ENCODE data around the gene FOXK1. TPM values are rescaled to one million over a fixed set of nuclear protein-coding genes. Genes with fewer than 3 reads are reported as not detected.

FOXK1 gene
- total RNA-seq, 6 donors from 2014 or later = 25.1 to 40.7 (median 34.1) TPM

DNA sequence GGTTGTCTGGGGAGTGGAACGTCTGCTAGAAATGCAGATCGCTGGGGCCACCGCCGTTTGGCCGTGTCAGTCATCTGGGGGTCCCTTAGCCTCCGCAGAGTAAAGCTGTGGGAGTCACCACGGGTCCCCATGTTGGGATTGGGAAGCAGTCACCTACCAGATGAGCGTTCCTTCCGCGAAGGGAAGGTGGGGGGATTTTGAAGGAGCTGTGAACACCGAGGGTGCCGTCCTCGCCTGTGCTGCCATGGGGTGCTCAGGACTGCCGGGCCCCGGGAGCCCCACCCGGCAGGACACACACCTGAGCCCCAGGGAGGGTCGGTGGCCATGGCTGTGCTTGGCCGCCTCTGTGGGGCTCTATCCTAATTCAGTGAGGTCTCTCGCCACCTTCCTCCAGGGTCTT lies 47.2 kb downstream of the FOXK1 start:
- Histone ChIP-seq H3K36me3 (peaks cover 0 to 9% (median 7%) of the 10 kb centered on the region in 4 donors), H3K4me3 (no peak overlapping the region), H3K4me1 (peaks cover 24 to 54% (median 31%) of the 10 kb centered on the region in 4 donors), H3K27me3 (no peaks in the 10 kb centered on the region), H3K9me3 (no peaks in the 10 kb centered on the region), H3K27ac (peak overlapping the region in 1 of 4 donors; percentile 2)
- TF ChIP-seq EP300 (IDR thresholded peaks at IDR 0.05) = no peak
- TF ChIP-seq POLR2AphosphoS5 (IDR thresholded peaks at IDR 0.05) = no peak
- 88 to 91% methylated on average over 11 to 16 of the region's 19 CpGs for WGBS, 2 donors
- no peak for DNase-seq
- ATAC-seq (ENCODE audit: low FRiP score in 2 of 2) = no peak

DNA sequence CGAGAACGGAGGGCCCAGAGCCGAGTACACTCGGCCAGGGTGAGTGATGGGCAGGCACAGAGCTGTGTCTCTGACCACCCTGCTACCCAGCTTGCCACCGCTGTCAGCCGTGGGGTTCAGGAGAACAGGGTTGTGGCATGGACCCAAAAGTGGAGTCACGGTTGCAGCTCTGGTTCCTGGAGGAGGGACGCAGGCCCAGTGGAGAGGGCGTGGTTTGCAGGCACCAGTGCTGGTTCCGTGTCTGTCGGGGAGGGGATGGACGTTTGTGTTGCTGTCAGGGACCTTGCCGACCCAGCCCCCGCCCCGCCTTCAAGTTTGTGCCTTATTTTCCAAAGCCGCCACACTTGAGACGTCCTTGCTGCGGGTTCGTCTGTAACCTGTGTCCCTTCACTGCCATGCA lies 48.2 kb downstream of the FOXK1 start:
- WGBS, 2 donors = 86 to 91% methylated on average over 13 to 15 of the region's 19 CpGs
- peak in 1 of 2 donors; percentile 67 for DNase-seq
- H3K27ac ChIP-seq = no peak overlapping the region
- H3K9me3 ChIP-seq = no peaks in the 10 kb centered on the region
- H3K36me3 ChIP-seq = peaks cover 0 to 9% (median 7%) of the 10 kb centered on the region in 4 donors
- TF ChIP-seq POLR2AphosphoS5 (IDR thresholded peaks at IDR 0.05) (no peak), EP300 (IDR thresholded peaks at IDR 0.05) (no peak), POLR2A (IDR thresholded peaks at IDR 0.05) (no peak)
- TF ChIP-seq, protein P1, sequence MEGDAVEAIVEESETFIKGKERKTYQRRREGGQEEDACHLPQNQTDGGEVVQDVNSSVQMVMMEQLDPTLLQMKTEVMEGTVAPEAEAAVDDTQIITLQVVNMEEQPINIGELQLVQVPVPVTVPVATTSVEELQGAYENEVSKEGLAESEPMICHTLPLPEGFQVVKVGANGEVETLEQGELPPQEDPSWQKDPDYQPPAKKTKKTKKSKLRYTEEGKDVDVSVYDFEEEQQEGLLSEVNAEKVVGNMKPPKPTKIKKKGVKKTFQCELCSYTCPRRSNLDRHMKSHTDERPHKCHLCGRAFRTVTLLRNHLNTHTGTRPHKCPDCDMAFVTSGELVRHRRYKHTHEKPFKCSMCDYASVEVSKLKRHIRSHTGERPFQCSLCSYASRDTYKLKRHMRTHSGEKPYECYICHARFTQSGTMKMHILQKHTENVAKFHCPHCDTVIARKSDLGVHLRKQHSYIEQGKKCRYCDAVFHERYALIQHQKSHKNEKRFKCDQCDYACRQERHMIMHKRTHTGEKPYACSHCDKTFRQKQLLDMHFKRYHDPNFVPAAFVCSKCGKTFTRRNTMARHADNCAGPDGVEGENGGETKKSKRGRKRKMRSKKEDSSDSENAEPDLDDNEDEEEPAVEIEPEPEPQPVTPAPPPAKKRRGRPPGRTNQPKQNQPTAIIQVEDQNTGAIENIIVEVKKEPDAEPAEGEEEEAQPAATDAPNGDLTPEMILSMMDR (IDR thresholded peaks at IDR 0.05) = no peak
- H3K27me3 ChIP-seq = no peaks in the 10 kb centered on the region
- no peak for ATAC-seq (ENCODE audit: low FRiP score in 2 of 2)
- H3K4me3 ChIP-seq = no peak overlapping the region
- peaks cover 20 to 52% (median 28%) of the 10 kb centered on the region in 4 donors for H3K4me1 ChIP-seq

DNA sequence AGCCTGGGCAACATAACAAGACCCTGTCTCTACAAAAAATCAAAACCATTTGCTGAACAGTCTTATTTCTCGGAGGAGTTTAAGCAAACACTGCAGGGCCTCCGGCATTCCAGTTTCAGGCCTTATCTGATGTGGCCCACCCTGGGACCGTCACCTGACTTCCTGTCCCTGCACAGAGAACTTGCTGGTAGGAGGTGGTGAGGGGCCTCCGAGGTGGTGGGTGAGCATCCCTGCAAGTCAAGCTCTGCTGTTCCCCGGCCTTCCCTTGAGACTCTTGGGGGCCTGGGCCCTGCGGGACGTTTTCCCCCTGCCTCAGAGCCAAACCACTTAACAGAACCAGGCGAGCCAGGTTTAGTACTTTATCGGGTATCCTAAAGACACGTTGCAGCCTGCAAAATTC lies 48.9 kb downstream of the FOXK1 start:
- peaks cover 0 to 9% (median 7%) of the 10 kb centered on the region in 4 donors for H3K36me3 ChIP-seq
- H3K27ac ChIP-seq = no peak overlapping the region
- H3K27me3 ChIP-seq = no peaks in the 10 kb centered on the region
- TF ChIP-seq POLR2AphosphoS5 (IDR thresholded peaks at IDR 0.05) (no peak), EP300 (IDR thresholded peaks at IDR 0.05) (no peak), POLR2A (IDR thresholded peaks at IDR 0.05) (no peak)
- TF ChIP-seq, protein P1 (IDR thresholded peaks at IDR 0.05) = no peak
- DNase-seq = no peak
- ATAC-seq (ENCODE audit: low FRiP score in 2 of 2) = no peak
- no peak overlapping the region for H3K4me3 ChIP-seq
- no peaks in the 10 kb centered on the region for H3K9me3 ChIP-seq
- 50 to 65% methylated on average over 10 of the region's 10 CpGs for WGBS, 2 donors
- peaks cover 19 to 48% (median 27%) of the 10 kb centered on the region in 4 donors for H3K4me1 ChIP-seq

DNA sequence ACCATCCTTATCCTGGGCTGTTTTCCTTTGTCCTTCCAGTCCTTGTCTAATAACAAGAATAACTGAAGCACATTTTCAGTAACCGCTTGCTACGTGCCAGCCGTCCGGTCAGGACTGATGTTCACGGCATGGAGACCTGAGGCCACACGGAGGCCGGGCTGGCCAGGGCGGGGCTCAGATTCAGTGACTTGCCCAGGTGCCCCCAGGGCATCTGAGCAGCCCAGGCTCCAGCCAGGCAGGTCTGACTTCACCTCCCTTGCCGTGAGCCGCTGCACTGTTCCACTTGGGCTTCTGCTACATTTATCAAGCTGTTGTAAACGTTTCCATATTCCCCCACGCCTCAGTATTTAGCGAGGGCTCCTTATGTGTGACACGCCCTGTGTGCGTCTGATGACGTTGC lies 49.7 kb downstream of the FOXK1 start:
- peaks cover 11 to 40% (median 19%) of the 10 kb centered on the region in 4 donors for H3K4me1 ChIP-seq
- no peaks in the 10 kb centered on the region for H3K9me3 ChIP-seq
- DNase-seq = no peak
- no peaks in the 10 kb centered on the region for H3K27me3 ChIP-seq
- WGBS, 2 donors = 91 to 99% methylated on average over 16 of the region's 16 CpGs
- TF ChIP-seq, protein P1 (IDR thresholded peaks at IDR 0.05) = no peak
- TF ChIP-seq POLR2A (IDR thresholded peaks at IDR 0.05) (no peak), POLR2AphosphoS5 (IDR thresholded peaks at IDR 0.05) (no peak), EP300 (IDR thresholded peaks at IDR 0.05) (no peak)
- ATAC-seq (ENCODE audit: low FRiP score in 2 of 2) = no peak
- H3K27ac ChIP-seq = no peak overlapping the region
- no peak overlapping the region for H3K4me3 ChIP-seq
- peaks cover 0 to 9% (median 7%) of the 10 kb centered on the region in 4 donors for H3K36me3 ChIP-seq

DNA sequence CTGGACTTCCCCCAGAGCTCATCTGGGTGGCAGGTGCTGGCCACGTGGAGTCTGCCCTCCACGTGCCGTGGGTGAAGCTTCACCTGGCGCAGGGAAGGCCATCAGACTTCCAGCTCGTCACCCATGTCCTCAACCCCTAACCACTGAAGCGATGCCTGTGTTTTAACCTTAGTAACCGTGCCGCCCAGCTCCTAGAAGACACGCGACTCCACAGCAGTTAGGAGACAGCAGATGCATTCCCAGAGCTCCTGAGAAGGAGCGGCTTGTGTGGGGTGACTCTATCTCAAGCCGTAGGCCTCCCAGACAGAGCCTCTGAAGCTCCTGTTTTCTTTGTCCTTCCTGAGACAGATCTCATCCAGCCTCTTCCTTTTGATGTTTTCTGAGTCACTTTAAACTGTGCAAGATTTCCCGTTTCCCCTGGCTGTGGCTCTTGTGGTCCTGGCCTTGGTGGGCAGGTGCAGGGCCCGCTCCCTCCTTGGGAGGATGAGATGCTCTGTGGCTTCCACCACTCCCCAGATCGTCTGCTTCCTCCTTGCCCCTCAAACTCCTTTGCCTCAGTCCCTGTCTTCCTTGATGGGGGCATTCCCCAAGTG lies 51.9 kb downstream of the FOXK1 start:
- H3K4me1 ChIP-seq = peaks cover 12 to 42% (median 25%) of the 10 kb centered on the region in 4 donors
- H3K36me3 ChIP-seq = peaks cover 0 to 3% (median 0%) of the 10 kb centered on the region in 4 donors
- DNase-seq = no peak
- no peak for ATAC-seq (ENCODE audit: low FRiP score in 2 of 2)
- TF ChIP-seq POLR2A (IDR thresholded peaks at IDR 0.05) (no peak), POLR2AphosphoS5 (IDR thresholded peaks at IDR 0.05) (no peak), EP300 (IDR thresholded peaks at IDR 0.05) (no peak)
- TF ChIP-seq, protein P1 (IDR thresholded peaks at IDR 0.05) = no peak
- 72 to 74% methylated on average over 10 to 15 of the region's 15 CpGs for WGBS, 2 donors
- no peak overlapping the region for H3K4me3 ChIP-seq
- H3K9me3 ChIP-seq = no peaks in the 10 kb centered on the region
- H3K27me3 ChIP-seq = no peaks in the 10 kb centered on the region
- peak overlapping the region in 1 of 4 donors; percentile 43 for H3K27ac ChIP-seq

Data from upper lobe of left lung (tissue), 6 donors.